Activated T-cell treated with anti-CD3 and anti-CD28 coated beads for 1 hour (primary cell): Measurements from ENCODE around the gene TMED6.

Source experiments
- DNase-seq: peaks from one replicate; pipeline ENCODE4 v3.0.0-alpha.2; 2020; ENCODE audit warnings: low read depth

Gene TMED6

GRCh38 chr16:69351309-69352027 lies at the start of gene TMED6:
TSS of gene TMED6 (minus strand) at chr16:69351786. CDS start at chr16:69351753, 33 bp downstream.
- no peak for DNase-seq

- no peak for DNase-seq
Measured at GRCh38 chr16:69399361-69399760, 47.8 kb upstream of the TMED6 start.

- no peak for DNase-seq
Measured at GRCh38 chr16:69397821-69398521, 46.4 kb upstream of the TMED6 start.

- DNase-seq: peak; percentile 60
Measured at GRCh38 chr16:69396187-69397061, 44.8 kb upstream of the TMED6 start.

GRCh38 chr16:69395859-69396186 lies 44.2 kb upstream of the TMED6 start:
- no peak for DNase-seq

GRCh38 chr16:69393898-69394849 lies 42.6 kb upstream of the TMED6 start:
- no peak for DNase-seq

- DNase-seq: no peak
Measured at GRCh38 chr16:69386596-69386995, 35.0 kb upstream of the TMED6 start.

GRCh38 chr16:69384974-69385373 lies 33.4 kb upstream of the TMED6 start:
- no peak for DNase-seq

GRCh38 chr16:69382421-69382820 lies 30.8 kb upstream of the TMED6 start:
- DNase-seq: no peak

GRCh38 chr16:69381231-69381630 lies 29.6 kb upstream of the TMED6 start:
- DNase-seq: no peak

- DNase-seq: no peak
Measured at GRCh38 chr16:69378760-69379159, 27.2 kb upstream of the TMED6 start.

GRCh38 chr16:69378036-69378435 lies 26.4 kb upstream of the TMED6 start:
- DNase-seq: no peak

- DNase-seq: no peak
Measured at GRCh38 chr16:69376393-69377059, 24.9 kb upstream of the TMED6 start.

GRCh38 chr16:69373019-69373418 lies 21.4 kb upstream of the TMED6 start:
- DNase-seq: no peak

- no peak for DNase-seq
Measured at GRCh38 chr16:69371564-69371963, 20.0 kb upstream of the TMED6 start.

- DNase-seq: no peak
Measured at GRCh38 chr16:69368866-69369265, 17.3 kb upstream of the TMED6 start.

GRCh38 chr16:69367980-69368379 lies 16.4 kb upstream of the TMED6 start:
- DNase-seq: no peak

GRCh38 chr16:69366431-69366830 lies 14.8 kb upstream of the TMED6 start:
- DNase-seq: no peak

- DNase-seq: no peak
Measured at GRCh38 chr16:69365901-69366300, 14.3 kb upstream of the TMED6 start.

GRCh38 chr16:69364088-69364487 lies 12.5 kb upstream of the TMED6 start:
- DNase-seq: no peak

- no peak for DNase-seq
Measured at GRCh38 chr16:69363281-69363717, 11.7 kb upstream of the TMED6 start.
